IPS DF 6.9 (cell line): Measurements from ENCODE around the gene CRTAC1.

Experiments used
- DNase-seq: peaks from one replicate; pipeline ENCODE4 v3.0.0-alpha.2; 2013; ENCODE audit warnings: low read depth, low spot score
- H3K27ac ChIP-seq: one replicate; pipeline ENCODE4 v1.5.1; 2013; ENCODE audit warnings: low read length, control low read depth
- H3K27me3 ChIP-seq: 2 replicates; pipeline ENCODE4 v1.6.1; 2013; ENCODE audit warnings: mild to moderate bottlenecking, low read length; ENCODE audit not compliant: control insufficient read depth, insufficient read depth
- H3K36me3 ChIP-seq: 2 replicates; pipeline ENCODE4 v1.6.1; 2013; ENCODE audit warnings: low read length; ENCODE audit not compliant: control insufficient read depth, insufficient read depth
- H3K4me1 ChIP-seq: 2 replicates; pipeline ENCODE4 v1.6.1; 2013; ENCODE audit warnings: low read length; ENCODE audit not compliant: control insufficient read depth, insufficient read depth
- H3K4me3 ChIP-seq: 2 replicates; pipeline ENCODE4 v1.5.1; 2013; ENCODE audit warnings: mild to moderate bottlenecking, low read length
- H3K9me3 ChIP-seq: 2 replicates; pipeline ENCODE4 v1.6.1; 2013; ENCODE audit warnings: low read length, inconsistent platforms; ENCODE audit not compliant: control insufficient read depth, insufficient read depth
- whole genome bisulfite sequencing: extraction: QIAGEN DNeasy Blood & Tissue Kit; methylation state at CpG from one replicate; pipeline ENCODE4 v1.1.7; 2013; ENCODE audit warnings: mixed read lengths, missing lambda C conversion rate; ENCODE audit not compliant: insufficient read length, insufficient coverage; 5-methylcytosine and 5-hydroxymethylcytosine counted together

CRTAC1 gene

DNA sequence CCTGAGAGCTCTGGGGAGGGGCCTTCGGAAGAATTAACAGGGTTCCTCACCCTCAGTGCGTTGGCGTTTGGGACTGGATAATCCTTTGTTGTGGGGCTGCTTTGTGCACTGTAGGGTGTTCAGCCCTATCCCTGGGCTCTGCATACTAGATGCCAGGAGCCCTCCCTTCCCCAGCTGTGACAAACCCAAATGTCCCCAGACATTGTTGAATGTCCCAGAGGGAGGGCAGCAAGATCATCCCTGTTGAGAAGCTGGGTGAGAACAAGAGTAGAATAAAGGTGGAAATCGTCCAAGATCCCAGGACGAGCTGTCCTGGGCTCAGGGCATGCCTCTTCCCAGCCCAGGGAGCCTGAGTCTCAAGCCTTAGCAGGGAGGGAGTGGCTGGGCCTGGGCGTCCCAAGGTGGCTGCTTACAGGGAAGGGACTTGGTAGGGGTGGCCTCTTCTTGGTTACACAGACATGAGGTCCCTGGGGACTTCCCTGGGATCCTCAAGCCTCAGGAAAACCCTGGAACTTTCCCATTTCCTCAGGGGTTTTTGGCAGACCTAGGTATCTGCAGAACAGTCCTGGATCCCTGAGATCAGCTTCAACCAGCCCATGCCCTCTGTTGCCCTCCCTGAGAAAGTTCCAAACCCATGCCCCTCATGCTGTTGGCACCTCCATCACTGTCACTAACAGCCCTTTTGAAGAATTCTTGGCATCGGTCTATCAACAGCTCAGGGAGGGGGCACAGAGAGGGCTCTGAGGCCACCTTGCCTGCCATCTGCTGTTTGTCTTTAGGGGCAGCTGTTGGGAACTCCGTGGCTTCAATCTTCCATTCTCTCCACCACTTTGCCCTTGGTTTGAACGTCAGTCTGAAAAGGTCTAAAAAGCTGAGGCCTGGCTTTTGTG lies 127.0 kb downstream of the CRTAC1 start:
- Histone ChIP-seq H3K36me3 (no peaks in the 10 kb centered on the region), H3K4me3 (no peak overlapping the region), H3K4me1 (peaks cover 5% of the 10 kb centered on the region; the same call in 1 of the 2 replicates), H3K27ac (no peak overlapping the region), H3K9me3 (no peaks in the 10 kb centered on the region), H3K27me3 (no peaks in the 10 kb centered on the region)
- no CpG with 5 or more reads among the region's 9 CpGs for WGBS
- DNase-seq, result no peak

DNA sequence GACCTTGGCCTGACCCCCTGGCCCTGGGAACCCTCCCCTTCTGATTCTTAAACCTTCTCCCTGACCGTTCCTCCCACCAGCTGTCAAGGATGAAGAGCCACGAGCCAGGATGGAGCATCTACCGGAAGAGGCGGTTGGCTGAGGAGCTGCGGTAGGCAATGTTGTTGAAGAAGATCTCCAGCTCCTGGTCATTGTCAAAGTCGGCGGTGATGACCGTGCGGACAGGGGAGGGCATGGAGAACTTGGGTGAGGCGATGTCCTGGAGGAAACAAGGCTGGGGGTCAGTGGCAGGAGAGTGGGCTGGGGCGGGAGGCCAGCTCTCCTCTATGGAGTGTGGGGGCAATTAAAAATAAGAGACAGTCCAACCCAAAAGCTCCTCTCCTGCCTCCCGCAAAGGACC lies 129.0 kb downstream of the CRTAC1 start:
- Histone ChIP-seq H3K27ac (no peak overlapping the region), H3K36me3 (no peaks in the 10 kb centered on the region), H3K27me3 (no peaks in the 10 kb centered on the region), H3K4me3 (no peak overlapping the region), H3K4me1 (peaks cover 6% of the 10 kb centered on the region; the same call in 1 of the 2 replicates), H3K9me3 (no peaks in the 10 kb centered on the region)
- no peak for DNase-seq
- WGBS, result no CpG with 5 or more reads among the region's 12 CpGs

DNA sequence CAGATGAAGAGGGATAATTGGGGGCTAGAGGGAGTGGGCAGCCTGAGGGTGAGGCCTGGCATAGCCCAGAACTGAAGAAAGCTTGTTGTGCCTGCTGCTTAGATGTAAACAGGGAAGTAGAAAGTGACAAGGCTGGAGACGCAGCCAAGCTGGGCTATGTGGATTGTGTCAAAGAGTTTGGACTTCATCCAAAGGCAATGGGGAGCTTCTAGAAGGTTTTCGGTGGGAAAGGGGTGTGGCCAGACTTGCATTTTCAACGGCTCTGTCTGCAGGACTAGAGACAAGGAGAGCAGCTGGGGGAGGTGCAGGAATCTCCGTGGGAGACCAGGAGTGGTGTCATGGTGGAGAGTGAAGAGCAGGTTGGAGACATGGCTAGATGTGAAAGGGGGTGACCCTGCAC lies 132.0 kb downstream of the CRTAC1 start:
- H3K4me1 ChIP-seq, result 0 out of 2 replicates have a peak, but pooled peaks cover 3% of the 10 kb centered on the region
- H3K36me3 ChIP-seq, result no peaks in the 10 kb centered on the region
- no CpG with 5 or more reads among the region's 4 CpGs for WGBS
- no peaks in the 10 kb centered on the region for H3K27me3 ChIP-seq
- no peak overlapping the region for H3K27ac ChIP-seq
- no peak for DNase-seq
- no peaks in the 10 kb centered on the region for H3K9me3 ChIP-seq
- H3K4me3 ChIP-seq, result no peak overlapping the region

DNA sequence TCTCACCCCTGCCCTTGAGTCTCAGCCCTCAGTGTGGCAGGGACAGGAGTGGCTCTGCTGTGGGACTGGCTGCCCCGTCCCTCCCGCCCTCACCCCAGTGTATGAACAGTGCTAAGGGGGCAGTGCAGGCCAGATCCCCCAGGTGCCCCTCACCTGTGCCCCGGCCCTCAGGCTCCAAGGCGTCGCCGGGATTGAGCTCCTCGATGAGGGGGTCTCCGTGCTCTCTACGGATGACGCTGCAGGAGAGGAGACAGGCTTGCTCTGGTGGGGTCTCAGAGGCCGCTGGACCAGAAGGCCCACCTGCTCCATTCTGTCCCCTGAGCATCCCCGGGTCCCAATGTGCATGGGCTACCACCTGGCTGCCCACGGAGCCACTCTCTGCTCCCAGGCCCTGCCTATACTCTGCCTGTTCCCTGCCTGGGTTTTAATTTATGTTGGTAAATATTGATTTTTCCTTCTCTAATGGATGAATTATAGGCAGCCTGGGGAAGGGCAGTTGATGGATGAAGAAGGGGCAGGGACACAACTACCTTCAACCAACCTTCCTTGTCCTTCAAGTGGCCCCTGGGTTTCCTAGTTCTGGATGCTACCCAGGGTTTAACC lies 133.6 kb downstream of the CRTAC1 start:
- no CpG with 5 or more reads among the region's 13 CpGs for WGBS
- H3K27me3 ChIP-seq, result no peaks in the 10 kb centered on the region
- H3K27ac ChIP-seq, result no peak overlapping the region
- 0 out of 2 replicates have a peak, but pooled peaks cover 3% of the 10 kb centered on the region for H3K4me1 ChIP-seq
- H3K36me3 ChIP-seq, result no peaks in the 10 kb centered on the region
- H3K4me3 ChIP-seq, result no peak overlapping the region
- no peaks in the 10 kb centered on the region for H3K9me3 ChIP-seq
- no peak for DNase-seq

DNA sequence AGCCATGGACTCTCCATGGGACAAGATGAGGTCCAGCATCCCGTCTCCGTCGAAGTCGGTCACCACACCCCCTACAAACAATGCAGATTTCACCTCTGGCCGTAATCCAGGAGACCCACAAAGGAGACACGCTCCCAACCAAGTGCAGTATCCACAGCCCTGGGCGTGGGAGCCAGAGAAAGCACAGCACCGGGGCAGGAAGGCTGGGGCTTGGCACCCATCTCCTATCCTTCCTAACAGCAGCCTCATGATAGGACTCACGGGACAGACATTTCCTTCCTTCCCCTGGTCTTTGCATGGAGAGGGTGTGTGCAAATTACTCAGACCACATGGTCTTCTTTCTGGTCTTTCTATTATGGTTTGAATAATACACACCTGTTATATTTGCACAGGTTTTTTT lies 134.5 kb downstream of the CRTAC1 start:
- no peak overlapping the region for H3K27ac ChIP-seq
- H3K27me3 ChIP-seq, result no peaks in the 10 kb centered on the region
- H3K4me3 ChIP-seq, result no peak overlapping the region
- no peak for DNase-seq
- WGBS, result no CpG with 5 or more reads among the region's 9 CpGs
- no peaks in the 10 kb centered on the region for H3K9me3 ChIP-seq
- H3K4me1 ChIP-seq, result 0 out of 2 replicates have a peak, but pooled peaks cover 3% of the 10 kb centered on the region
- H3K36me3 ChIP-seq, result no peaks in the 10 kb centered on the region

DNA sequence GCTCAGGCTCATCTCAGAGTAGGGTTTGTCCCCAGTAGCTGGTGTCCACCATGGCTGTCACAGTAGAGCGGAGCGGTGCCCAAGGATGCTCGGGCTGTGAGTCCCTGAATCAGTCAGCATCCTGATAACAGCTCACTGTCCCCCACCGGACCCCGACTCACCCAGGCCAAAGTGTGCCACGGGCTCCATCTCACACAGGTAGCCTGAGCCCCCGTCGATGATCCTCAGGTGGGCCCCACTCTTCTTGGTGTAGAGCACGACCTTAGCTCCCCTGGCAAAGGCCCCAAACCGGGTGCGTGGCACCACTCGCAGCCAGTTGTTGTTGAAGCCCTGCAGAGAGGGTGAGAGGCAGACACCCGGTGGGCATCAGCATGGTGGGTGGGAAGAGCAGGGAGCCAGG lies 135.3 kb downstream of the CRTAC1 start:
- no CpG with 5 or more reads among the region's 13 CpGs for WGBS
- Histone ChIP-seq H3K9me3 (no peaks in the 10 kb centered on the region), H3K4me3 (no peak overlapping the region), H3K36me3 (no peaks in the 10 kb centered on the region), H3K27me3 (no peaks in the 10 kb centered on the region), H3K4me1 (0 out of 2 replicates have a peak, but pooled peaks cover 3% of the 10 kb centered on the region), H3K27ac (no peak overlapping the region)
- no peak for DNase-seq

DNA sequence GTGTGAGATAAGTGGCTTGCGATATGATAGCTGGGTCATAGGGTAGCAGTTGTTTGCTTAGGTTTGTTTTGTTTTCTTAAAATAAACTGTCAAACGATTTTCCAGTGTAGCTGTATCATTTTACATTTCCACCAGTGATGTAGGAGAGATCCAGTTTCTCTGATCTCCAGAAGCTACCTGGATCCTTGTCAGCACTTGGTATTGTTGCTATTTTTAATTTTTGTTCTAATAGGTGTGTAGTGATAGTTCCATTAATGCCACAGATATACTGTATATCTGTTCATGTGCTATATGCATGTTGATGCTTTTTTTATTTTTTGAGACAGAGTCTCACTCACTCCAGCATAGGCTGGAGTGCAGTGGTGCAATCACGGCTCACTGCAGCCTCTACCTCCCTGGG lies 136.3 kb downstream of the CRTAC1 start:
- no peak for DNase-seq
- H3K36me3 ChIP-seq, result no peaks in the 10 kb centered on the region
- H3K27me3 ChIP-seq, result no peaks in the 10 kb centered on the region
- H3K4me1 ChIP-seq, result peaks cover 5% of the 10 kb centered on the region; the same call in 1 of the 2 replicates
- no peak overlapping the region for H3K27ac ChIP-seq
- 100% methylated on average over 1 of the region's 3 CpGs for WGBS
- H3K9me3 ChIP-seq, result no peaks in the 10 kb centered on the region
- no peak overlapping the region for H3K4me3 ChIP-seq

DNA sequence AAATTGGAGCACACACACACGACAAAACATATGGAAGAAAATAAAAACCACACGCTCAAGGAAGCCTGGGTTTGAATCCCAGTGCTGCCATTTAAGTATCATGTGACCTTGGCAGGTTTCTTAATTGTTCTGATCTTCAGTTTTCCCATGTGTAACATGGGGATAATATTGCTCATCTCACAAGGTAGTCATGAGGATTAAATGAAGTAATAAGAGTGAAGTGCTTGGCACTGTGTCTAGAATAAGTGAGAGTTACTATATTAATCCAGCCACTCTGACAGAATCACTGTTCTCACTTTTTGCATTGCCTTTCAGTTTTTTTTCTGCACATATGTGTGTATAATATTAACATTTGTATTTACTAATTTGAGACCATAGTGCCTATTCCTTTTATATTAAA lies 137.5 kb downstream of the CRTAC1 start:
- H3K4me1 ChIP-seq, result peaks cover 2% of the 10 kb centered on the region
- no peak overlapping the region for H3K27ac ChIP-seq
- no peaks in the 10 kb centered on the region for H3K27me3 ChIP-seq
- DNase-seq, result no peak
- no peaks in the 10 kb centered on the region for H3K36me3 ChIP-seq
- H3K4me3 ChIP-seq, result no peak overlapping the region
- H3K9me3 ChIP-seq, result no peaks in the 10 kb centered on the region
- WGBS, result no CpG with 5 or more reads among the region's 2 CpGs

DNA sequence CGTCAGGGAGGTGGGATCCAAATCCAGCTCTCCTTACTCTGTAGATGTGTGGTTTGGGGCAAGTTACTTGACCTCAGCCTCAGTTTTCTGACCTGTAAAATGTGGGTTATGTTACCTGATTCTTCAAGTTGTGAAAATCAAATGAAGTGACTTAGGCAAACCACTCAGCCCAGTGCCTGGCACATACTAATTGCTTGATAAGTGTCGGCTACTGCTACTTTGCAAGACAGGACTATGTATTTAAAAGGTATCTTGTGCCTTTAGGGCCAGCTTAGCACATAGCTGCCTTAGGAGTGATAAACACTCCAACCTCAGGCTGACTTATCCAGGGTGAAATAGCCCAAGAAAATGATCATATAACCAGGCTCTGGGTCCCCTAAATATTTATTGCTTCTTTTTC lies 137.9 kb downstream of the CRTAC1 start:
- Histone ChIP-seq H3K4me1 (peaks cover 2% of the 10 kb centered on the region), H3K4me3 (no peak overlapping the region), H3K27ac (no peak overlapping the region), H3K9me3 (no peaks in the 10 kb centered on the region), H3K36me3 (no peaks in the 10 kb centered on the region), H3K27me3 (no peaks in the 10 kb centered on the region)
- DNase-seq, result no peak
- WGBS, result no CpG with 5 or more reads among the region's 2 CpGs

DNA sequence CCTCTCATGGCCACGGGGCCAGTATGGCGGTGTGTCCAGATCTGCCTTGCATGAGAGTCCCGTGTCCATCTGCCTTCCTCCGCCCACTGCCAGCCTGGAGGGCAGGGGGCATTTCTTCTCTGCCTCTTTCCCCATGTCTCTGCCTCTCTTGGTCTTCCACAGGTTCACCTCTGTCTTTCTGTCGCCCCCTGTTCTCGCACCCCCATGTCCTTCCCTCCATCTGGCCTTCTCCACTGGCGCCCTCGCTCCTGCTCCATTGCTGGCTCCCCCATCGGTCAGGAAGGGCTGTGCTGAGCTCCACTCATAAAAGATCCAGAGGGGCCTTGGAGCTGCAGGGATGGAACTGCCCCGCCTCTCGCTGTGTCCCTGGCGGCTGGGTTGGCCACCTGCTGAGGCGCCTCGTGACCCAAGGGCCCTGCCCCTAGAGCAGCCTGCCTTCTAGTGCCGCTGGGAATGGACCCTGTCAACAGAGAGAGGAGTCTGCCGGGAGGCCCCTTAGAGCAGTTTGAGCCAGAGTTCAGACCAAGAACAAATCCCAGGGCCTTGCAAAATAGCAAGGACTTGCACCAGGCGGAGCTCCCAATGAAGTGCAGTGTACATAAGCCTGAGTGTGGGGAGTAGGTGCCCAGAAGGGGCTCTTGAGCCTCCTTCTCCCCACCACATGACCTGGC lies 138.8 kb downstream of the CRTAC1 start:
- DNase-seq, result no peak
- H3K27ac ChIP-seq, result no peak overlapping the region
- no CpG with 5 or more reads among the region's 17 CpGs for WGBS

More for the DNA sequence above, 138.8 kb downstream of the CRTAC1 start:
- Histone ChIP-seq H3K4me1 (peaks cover 2% of the 10 kb centered on the region), H3K36me3 (no peaks in the 10 kb centered on the region), H3K27me3 (no peaks in the 10 kb centered on the region), H3K4me3 (no peak overlapping the region), H3K9me3 (no peaks in the 10 kb centered on the region)
